PC-3 (cell line): ENCODE measurements around the gene FAM181B. TPM values are rescaled to one million over a fixed set of nuclear protein-coding genes. Genes with fewer than 3 reads are reported as not detected.

Source experiments
- ATAC-seq: fragments of 200-7000 bp; cut with Tn5 transposase; 2 replicates; pipeline ENCODE4 v1.9.1; 2020; ENCODE audit warnings: mild to moderate bottlenecking, moderate library complexity
- BruUV-seq: library from RNA; stranded (reverse); fragments of 400-500 nt; replicated peaks from 2 replicates; lab custom pipeline; 2021; lab: Mats Ljungman, UMichigan
- CTCF ChIA-PET: fragments of 300-600 bp; sonication (Branson Sonifier 250); formaldehyde crosslinking; loops from one replicate; lab custom pipeline; 2022; ENCODE audit warnings: antibody characterized with exemption; lab: Charles Lee
- POLR2A ChIA-PET: fragments of 300-600 bp; sonication (Branson Sonifier 250); formaldehyde crosslinking; loops from one replicate; lab custom pipeline; 2022; ENCODE audit warnings: antibody characterized with exemption; ENCODE audit not compliant: unreplicated experiment; lab: Charles Lee
- DNase-seq: peaks from one replicate; pipeline ENCODE4 v3.0.0-alpha.2; 2015
- H2AFZ ChIP-seq: fragments of 300-600 bp; sonication (generic); 2 replicates; pipeline ENCODE4 v1.6.0; 2016; ENCODE audit warnings: antibody characterized with exemption, low read length
- H3F3A ChIP-seq: fragments of 300-600 bp; sonication (generic); one replicate; pipeline ENCODE4 v1.6.0; 2017; ENCODE audit warnings: antibody characterized with exemption, low read length, control low read depth, mild to moderate bottlenecking; ENCODE audit not compliant: unreplicated experiment
- H3K27ac ChIP-seq: fragments of 300-600 bp; sonication (generic); 2 replicates; pipeline ENCODE4 v1.5.1; 2016; ENCODE audit warnings: mild to moderate bottlenecking, low read length
- H3K27me3 ChIP-seq: fragments of 300-600 bp; sonication (generic); 2 replicates; pipeline ENCODE4 v1.6.1; 2016; ENCODE audit warnings: low read length, mixed read lengths
- H3K36me3 ChIP-seq: fragments of 300-600 bp; sonication (generic); 2 replicates; pipeline ENCODE4 v1.6.1; 2016; ENCODE audit warnings: low read depth, mixed run types, low read length, mixed read lengths
- H3K4me1 ChIP-seq: fragments of 300-600 bp; sonication (generic); 2 replicates; pipeline ENCODE4 v1.5.1; 2016; ENCODE audit warnings: low read length; ENCODE audit not compliant: insufficient read depth
- H3K4me2 ChIP-seq: fragments of 300-600 bp; sonication (generic); 2 replicates; pipeline ENCODE4 v1.6.0; 2016; ENCODE audit warnings: low read length
- H3K4me3 ChIP-seq: fragments of 300-600 bp; sonication (generic); 2 replicates; pipeline ENCODE4 v1.5.1; 2016; ENCODE audit warnings: mild to moderate bottlenecking, low read length, mixed read lengths
- H3K79me2 ChIP-seq: fragments of 300-600 bp; sonication (generic); 2 replicates; pipeline ENCODE4 v1.6.1; 2017; ENCODE audit warnings: low read length, mixed read lengths
- H3K9ac ChIP-seq: fragments of 300-600 bp; sonication (generic); 2 replicates; pipeline ENCODE4 v1.6.0; 2016; ENCODE audit warnings: mild to moderate bottlenecking, low read length
- H3K9me2 ChIP-seq: fragments of 300-600 bp; sonication (generic); replicated peaks from 2 replicates; pipeline ENCODE4 v1.6.1; 2016; ENCODE audit warnings: mixed run types, low read length, mixed read lengths
- H3K9me3 ChIP-seq: fragments of 300-600 bp; sonication (generic); 2 replicates; pipeline ENCODE4 v1.6.1; 2016; ENCODE audit warnings: low read length, mixed read lengths
- H4K20me1 ChIP-seq: fragments of 300-600 bp; sonication (generic); 2 replicates; pipeline ENCODE4 v1.6.1; 2016; ENCODE audit warnings: low read length, mixed read lengths
- EZH2 ChIP-seq: fragments of 300-600 bp; sonication (generic); IDR thresholded peaks from one replicate; pipeline ENCODE4 v1.6.1; 2017; ENCODE audit warnings: antibody characterized with exemption, mild to moderate bottlenecking, low read length; ENCODE audit not compliant: unreplicated experiment
- EZH2phosphoT487 ChIP-seq: fragments of 300-600 bp; sonication (generic); IDR thresholded peaks from 2 replicates; pipeline ENCODE4 v1.6.1; 2018; ENCODE audit warnings: mild to moderate bottlenecking, antibody characterized with exemption, low read length, borderline replicate concordance
- intact Hi-C: fragments of 100-400 bp; cut with micrococcal nuclease; formaldehyde crosslinking; loops from 2 replicates; pipeline ENCODE4 v1.9.0; 2023
- total RNA-seq: library from RNA; depleted of rRNA; stranded (reverse); fragments of >200 nt; gene quantifications from 2 replicates; pipeline ENCODE4 v1.2.3, GENCODE V29; 2014
- TF ChIP-seq, protein P1 (sequence below): fragments of 300-600 bp; sonication (generic); conservative IDR thresholded peaks from 2 replicates; pipeline ENCODE4 v1.5.1; 2017; ENCODE audit warnings: antibody characterized with exemption, low read depth, mild to moderate bottlenecking, low read length

FAM181B gene
- total RNA-seq, 1 experiment from 2014 or later = not detected

GRCh38 chr11:82775218-82775617, 41.6 kb upstream of the FAM181B start:
- Histone ChIP-seq H3K79me2 (no peaks in the 10 kb centered on the region), H3K9me3 (no peaks in the 10 kb centered on the region), H3F3A (no peaks in the 10 kb centered on the region), H3K9me2 (no peaks in the 10 kb centered on the region), H3K4me3 (no peak overlapping the region), H3K36me3 (no peaks in the 10 kb centered on the region), H4K20me1 (no peaks in the 10 kb centered on the region), H3K9ac (no peak overlapping the region), H3K27me3 (no peaks in the 10 kb centered on the region), H3K4me1 (peaks cover 13% of the 10 kb centered on the region; the same call in 1 of the 2 replicates), H2AFZ (peak overlapping the region; percentile 51; the same call in 1 of the 2 replicates), H3K4me2 (peak overlapping the region; percentile 46), H3K27ac (no peak overlapping the region)
- CTCF ChIA-PET = interaction anchor here (0.7 to 1.5 kb wide), 3 partner anchors 8 to 323 kb away, joined by 4 to 13 read pairs (median 4); no protein-coding TSS in a partner anchor
- POLR2A ChIA-PET = no interaction called here
- BruUV-seq = no TSS peak
- TF ChIP-seq EZH2phosphoT487 (no peak), EZH2 (no peak)
- TF ChIP-seq, protein P1, sequence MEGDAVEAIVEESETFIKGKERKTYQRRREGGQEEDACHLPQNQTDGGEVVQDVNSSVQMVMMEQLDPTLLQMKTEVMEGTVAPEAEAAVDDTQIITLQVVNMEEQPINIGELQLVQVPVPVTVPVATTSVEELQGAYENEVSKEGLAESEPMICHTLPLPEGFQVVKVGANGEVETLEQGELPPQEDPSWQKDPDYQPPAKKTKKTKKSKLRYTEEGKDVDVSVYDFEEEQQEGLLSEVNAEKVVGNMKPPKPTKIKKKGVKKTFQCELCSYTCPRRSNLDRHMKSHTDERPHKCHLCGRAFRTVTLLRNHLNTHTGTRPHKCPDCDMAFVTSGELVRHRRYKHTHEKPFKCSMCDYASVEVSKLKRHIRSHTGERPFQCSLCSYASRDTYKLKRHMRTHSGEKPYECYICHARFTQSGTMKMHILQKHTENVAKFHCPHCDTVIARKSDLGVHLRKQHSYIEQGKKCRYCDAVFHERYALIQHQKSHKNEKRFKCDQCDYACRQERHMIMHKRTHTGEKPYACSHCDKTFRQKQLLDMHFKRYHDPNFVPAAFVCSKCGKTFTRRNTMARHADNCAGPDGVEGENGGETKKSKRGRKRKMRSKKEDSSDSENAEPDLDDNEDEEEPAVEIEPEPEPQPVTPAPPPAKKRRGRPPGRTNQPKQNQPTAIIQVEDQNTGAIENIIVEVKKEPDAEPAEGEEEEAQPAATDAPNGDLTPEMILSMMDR = no peak
- intact Hi-C loops = loop anchor here (1.0 kb wide), 2 partner anchors 57 to 89 kb away; no protein-coding TSS in a partner anchor
- DNase-seq (no peak), ATAC-seq (no peak)

- BruUV-seq = no TSS peak
- no peaks in the 10 kb centered on the region for H3K9me2 ChIP-seq
- no peak overlapping the region for H2AFZ ChIP-seq
- H3K4me1 ChIP-seq = peaks cover 13% of the 10 kb centered on the region; the same call in 1 of the 2 replicates
- POLR2A ChIA-PET = no interaction called here
- H3K4me3 ChIP-seq = no peak overlapping the region
- DNase-seq (peak; percentile 63), ATAC-seq (peak; percentile 32)
- intact Hi-C loops = no loop called here
- no peak overlapping the region for H3K4me2 ChIP-seq
- H3K9ac ChIP-seq = no peak overlapping the region
- TF ChIP-seq, protein P1 = no peak
- TF ChIP-seq EZH2phosphoT487 (no peak), EZH2 (no peak)
- H3K27ac ChIP-seq = no peak overlapping the region
- CTCF ChIA-PET = no interaction called here
- no peaks in the 10 kb centered on the region for H3K79me2 ChIP-seq
- no peaks in the 10 kb centered on the region for H3K36me3 ChIP-seq
- H4K20me1 ChIP-seq = no peaks in the 10 kb centered on the region
- H3K9me3 ChIP-seq = no peaks in the 10 kb centered on the region
- H3K27me3 ChIP-seq = no peaks in the 10 kb centered on the region
- no peaks in the 10 kb centered on the region for H3F3A ChIP-seq
Measured at GRCh38 chr11:82771781-82772180, 38.1 kb upstream of the FAM181B start.

DNA sequence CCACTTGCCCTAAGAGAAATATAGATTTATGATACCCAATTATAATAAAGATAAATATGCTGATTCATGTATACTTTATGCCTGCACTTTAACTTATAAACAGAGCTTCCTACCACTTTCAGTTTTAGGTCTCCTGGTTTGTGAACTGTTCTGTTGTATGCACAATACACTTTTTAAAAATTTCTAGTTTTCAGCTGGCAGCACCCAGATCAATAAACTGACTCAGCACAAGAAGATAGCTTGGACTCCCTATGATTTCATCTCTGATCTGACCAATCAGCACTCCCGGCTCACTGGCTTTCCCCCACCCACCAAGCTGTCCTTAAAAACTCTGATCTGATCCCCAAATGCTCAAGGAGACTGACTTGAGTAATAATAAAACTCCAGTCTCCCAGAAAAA, 33.5 kb upstream of the FAM181B start:
- Histone ChIP-seq H3K9me3 (no peaks in the 10 kb centered on the region), H2AFZ (no peak overlapping the region), H3K9me2 (no peaks in the 10 kb centered on the region), H3F3A (no peaks in the 10 kb centered on the region), H3K4me1 (peaks cover 4% of the 10 kb centered on the region; the same call in 1 of the 2 replicates), H3K36me3 (no peaks in the 10 kb centered on the region), H3K9ac (no peak overlapping the region), H3K4me2 (no peak overlapping the region), H3K27ac (no peak overlapping the region), H3K79me2 (no peaks in the 10 kb centered on the region), H4K20me1 (no peaks in the 10 kb centered on the region), H3K27me3 (no peaks in the 10 kb centered on the region), H3K4me3 (no peak overlapping the region)
- ChIA-PET POLR2A (no interaction called here), CTCF (interaction anchor here (0.8 kb wide), 1 partner anchor 9 kb away, joined by 4 read pairs; no protein-coding TSS in a partner anchor)
- TF ChIP-seq, protein P1 = no peak
- TF ChIP-seq EZH2 (no peak), EZH2phosphoT487 (no peak)
- DNase-seq = no peak
- ATAC-seq = no peak
- BruUV-seq = no TSS peak
- intact Hi-C loops = no loop called here
